SK-N-SH treated with all-trans-retinoic acid at 6 μM for 48 hours (cell line): Measurements from ENCODE around the gene RCN1.

Source experiments
- ARNTL ChIP-seq: fragments of 450-650 bp; formaldehyde crosslinking; IDR thresholded peaks from 2 replicates; pipeline ENCODE4 v1.5.0; 2020; ENCODE audit warnings: low read depth, mild to moderate bottlenecking, moderate library complexity, borderline replicate concordance
- ISL1 ChIP-seq: fragments of 250-450 bp; sonication (Bioruptor Pico); IDR thresholded peaks from 2 replicates; pipeline ENCODE4 v2.1.2; 2022; ENCODE audit warnings: mild to moderate bottlenecking, moderate library complexity
- RARB ChIP-seq: fragments of 250-450 bp; sonication (Bioruptor Pico); IDR thresholded peaks from 2 replicates; pipeline ENCODE4 v1.8.0; 2021; ENCODE audit warnings: mild to moderate bottlenecking, moderate library complexity
- SNAI2 ChIP-seq: fragments of 250-450 bp; sonication (Bioruptor Pico); IDR thresholded peaks from 2 replicates; pipeline ENCODE4 v1.5.0; 2020; ENCODE audit warnings: mild to moderate bottlenecking, moderate library complexity
- TCF4 ChIP-seq: fragments of 250-450 bp; sonication (Bioruptor Pico); IDR thresholded peaks from 2 replicates; pipeline ENCODE4 v1.8.0; 2021; ENCODE audit warnings: mild to moderate bottlenecking, moderate library complexity, borderline replicate concordance
- TSHZ2 ChIP-seq: fragments of 250-450 bp; sonication (Bioruptor Pico); IDR thresholded peaks from 2 replicates; pipeline ENCODE4 v1.5.0; 2020; ENCODE audit warnings: mild to moderate bottlenecking, moderate library complexity
- ZC3H10 ChIP-seq: fragments of 250-450 bp; sonication (Bioruptor Pico); IDR thresholded peaks from 2 replicates; pipeline ENCODE4 v1.5.1; 2021; ENCODE audit warnings: mild to moderate bottlenecking, moderate library complexity
- ZFP3 ChIP-seq: fragments of 250-450 bp; sonication (Bioruptor Pico); IDR thresholded peaks from 2 replicates; pipeline ENCODE4 v1.5.0; 2020; ENCODE audit warnings: mild to moderate bottlenecking, moderate library complexity
- ZFP30 ChIP-seq: fragments of 450-650 bp; formaldehyde crosslinking; IDR thresholded peaks from 2 replicates; pipeline ENCODE4 v1.5.0; 2022; ENCODE audit warnings: mild to moderate bottlenecking, moderate library complexity
- ZNF70 ChIP-seq: fragments of 450-650 bp; formaldehyde crosslinking; IDR thresholded peaks from 2 replicates; pipeline ENCODE4 v1.5.0; 2020; ENCODE audit warnings: mild to moderate bottlenecking, moderate library complexity
- ZNF8 ChIP-seq: fragments of 450-650 bp; formaldehyde crosslinking; IDR thresholded peaks from 2 replicates; pipeline ENCODE4 v1.5.0; 2020; ENCODE audit warnings: mild to moderate bottlenecking, moderate library complexity

GRCh38 chr11:32116668-32117067, 25.8 kb downstream of the RCN1 start:
- TF ChIP-seq ARNTL (CRISPR knock-in tag): no peak
- no peak for TF ChIP-seq ZFP3 (CRISPR knock-in tag)
- TF ChIP-seq ZC3H10 (CRISPR knock-in tag): no peak
- TF ChIP-seq ZNF70 (CRISPR knock-in tag): no peak
- no peak for TF ChIP-seq ISL1 (CRISPR knock-in tag)
- no peak for TF ChIP-seq ZFP30 (CRISPR knock-in tag)
- no peak for TF ChIP-seq SNAI2 (CRISPR knock-in tag)
- no peak for TF ChIP-seq TCF4 (CRISPR knock-in tag)
- no peak for TF ChIP-seq TSHZ2 (CRISPR knock-in tag)
- no peak for TF ChIP-seq ZNF8 (CRISPR knock-in tag)
- TF ChIP-seq RARB (CRISPR knock-in tag): no peak
